ENCODE results near the gene PDZD7. TPM values are rescaled to one million over a fixed set of nuclear protein-coding genes. Genes with fewer than 3 reads are reported as not detected.

The PDZD7 gene
- total and polyA plus RNA-seq, 2 donors (not counting 3 experiments of a cell fraction or from before 2014, with no cell fraction given) = 0.41 to 1.6 TPM

GRCh38 chr10:101040061-101040460 is 9.1 kb upstream of the PDZD7 start:
- no peak for DNase-seq (ENCODE audit: low read depth, low spot score)
- Histone ChIP-seq H3K9ac (replicated peaks; ENCODE audit: extremely low read depth, insufficient read depth, low read length) (no peak overlapping the region), H3K9me3 (replicated peaks; ENCODE audit: control insufficient read depth, insufficient read depth, low read length) (no peaks in the 10 kb centered on the region), H2AFZ (ENCODE audit: low read depth, low read length) (no peak overlapping the region), H3K36me3 (ENCODE audit: control insufficient read depth in 2 of 2, extremely low read depth in 1 of 2, insufficient read depth in 2 of 2, low read length in 2 of 2) (peaks cover 14 to 45% of the 10 kb centered on the region in 2 experiments), H4K20me1 (replicated peaks; ENCODE audit: control insufficient read depth, extremely low read depth, insufficient read depth, low read length) (no peaks in the 10 kb centered on the region), H3K9me1 (replicated peaks; ENCODE audit: control insufficient read depth, extremely low read depth, insufficient read depth, low read length) (no peaks in the 10 kb centered on the region), H3K27me3 (ENCODE audit: control insufficient read depth in 2 of 2, insufficient read depth in 2 of 2, low read length in 2 of 2) (peaks cover 0 to under 1% of the 10 kb centered on the region in 2 experiments), H3K4me2 (ENCODE audit: insufficient read depth, low read length) (no peak overlapping the region), H3K4me3 (replicated peaks in 1 of 3; ENCODE audit: insufficient read depth in 1 of 3, low read depth in 1 of 3, low read length in 3 of 3) (no peak overlapping the region), H3K27ac (ENCODE audit: insufficient read depth, low read depth, low read length) (no peak overlapping the region), H3K4me1 (ENCODE audit: control insufficient read depth, extremely low read depth, insufficient read depth, low read length) (peaks cover 11% of the 10 kb centered on the region), H3K79me2 (ENCODE audit: control insufficient read depth, insufficient read depth, low read length) (no peaks in the 10 kb centered on the region)
- TF ChIP-seq MAX (IDR thresholded peaks at IDR 0.05; ENCODE audit: insufficient read depth, insufficient read length) (no peak), POLR2A (IDR thresholded peaks at IDR 0.05; ENCODE audit: low read depth, low read length) (no peak), GATA2 (IDR thresholded peaks at IDR 0.05; ENCODE audit: insufficient read depth, insufficient read length, low read depth, low read length) (no peak), CTCF (IDR thresholded peaks at IDR 0.05; ENCODE audit: extremely low read depth in 1 of 2, insufficient read depth in 1 of 2, low read depth in 1 of 2, low read length in 2 of 2) (no peak), JUN (IDR thresholded peaks at IDR 0.05; ENCODE audit: borderline replicate concordance, insufficient read depth, insufficient read length, low read depth) (no peak), POLR2AphosphoS5 (IDR thresholded peaks at IDR 0.05; ENCODE audit: insufficient read depth, low read depth, low read length) (no peak), FOS (IDR thresholded peaks at IDR 0.05; ENCODE audit: borderline replicate concordance, insufficient read depth, low read length) (no peak), MYC (IDR thresholded peaks at IDR 0.05; ENCODE audit: low read depth, low read length) (no peak), EZH2 (IDR thresholded peaks at IDR 0.05; ENCODE audit: borderline replicate concordance, low read depth, low read length, severe bottlenecking) (no peak)
- dilution Hi-C loops (cut with MboI; ENCODE audit: extremely low pct_ligation_motif_present, low sequenced_read_pairs) = no loop called here
- no TSS peak for BruUV-seq (replicated peaks)
- ChIA-PET CTCF (interaction anchor here (1.4 to 9.9 kb wide), 6 partner anchors 9 to 101 kb away, joined by 5 to 165 read pairs (median 70); partner anchors contain the start of genes KAZALD1, PDZD7 and SFXN3), POLR2A (no interaction called here)
- no peak for FAIRE-seq
- intact Hi-C loops (cut with micrococcal nuclease) = no loop called here

All from endothelial cell of umbilical vein (primary cell).